GM12878 (cell line): ENCODE data around the gene XRN2. TPM values are rescaled to one million over a fixed set of nuclear protein-coding genes. Genes with fewer than 3 reads are reported as not detected.

Source experiments
- POLR2AphosphoS5 ChIP-seq: IDR thresholded peaks from 2 replicates; pipeline ENCODE4 v1.6.1; 2011; ENCODE audit warnings: mild to moderate bottlenecking, low read length, inconsistent platforms
- RELB ChIP-seq: fragments of 450-650 bp; IDR thresholded peaks from 2 replicates; pipeline ENCODE4 v1.6.1; 2017; ENCODE audit warnings: low read depth, mild to moderate bottlenecking, moderate library complexity
- ZNF207 ChIP-seq: fragments of 450-650 bp; IDR thresholded peaks from 2 replicates; pipeline ENCODE4 v1.6.1; 2014; ENCODE audit warnings: antibody characterized with exemption, mild to moderate bottlenecking, borderline replicate concordance
- ZNF217 ChIP-seq: fragments of 450-650 bp; IDR thresholded peaks from 2 replicates; pipeline ENCODE4 v1.6.1; 2017; ENCODE audit warnings: antibody characterized with exemption, mild to moderate bottlenecking
- ZNF622 ChIP-seq: fragments of 450-650 bp; IDR thresholded peaks from 2 replicates; pipeline ENCODE4 v1.6.1; 2017; ENCODE audit warnings: mild to moderate bottlenecking, inconsistent platforms
- polyA plus RNA-seq, 11 experiments: library from polyadenylated mRNA; depleted of rRNA in 4 of 11; unstranded in 6 of 11; stranded (reverse) in 5 of 11; fragments of >200 nt; fragmentation: Nextera tagmentation in 4 of 11; fragmentation: Illumina TruSeq in 1 of 11; extraction: Ambion mirVana in 4 of 11; extraction: Trizol in 1 of 11; gene quantifications; 1 replicate in 1 of 11; 2 replicates in 10 of 11; pipeline versions ENCODE4 v1.2.1 to v1.2.3, GENCODE V29; 2011 to 2016; ENCODE audit warnings: inconsistent platforms in 2 of 11, missing spikeins in 2 of 11, low read depth in 1 of 11
- total RNA-seq, 4 experiments: library from RNA; depleted of rRNA in 3 of 4; stranded (reverse); fragments of >200 nt in 3 of 4; fragmentation: Illumina TruSeq in 1 of 4; extraction: Trizol in 1 of 4; gene quantifications; 2 replicates each; pipeline versions ENCODE4 v1.2.1 to v1.2.3, GENCODE V29; 2013 to 2021
- TF ChIP-seq, protein P1 (sequence below): fragments of 150-350 bp; IDR thresholded peaks from 2 replicates; pipeline ENCODE4 v1.6.1; 2016; ENCODE audit warnings: low read depth, low read length
- TF ChIP-seq, protein P2 (sequence below): IDR thresholded peaks from 2 replicates; pipeline ENCODE4 v1.6.1; 2011; ENCODE audit warnings: low read depth, low read length, improper control_type of control experiment, borderline replicate concordance

The XRN2 gene
- total and polyA plus RNA-seq, 10 of the 15 experiments (the other 5 are each of a cell fraction or from before 2014, with no cell fraction given), result 59.7 to 97.8 (median 75.6) TPM

DNA sequence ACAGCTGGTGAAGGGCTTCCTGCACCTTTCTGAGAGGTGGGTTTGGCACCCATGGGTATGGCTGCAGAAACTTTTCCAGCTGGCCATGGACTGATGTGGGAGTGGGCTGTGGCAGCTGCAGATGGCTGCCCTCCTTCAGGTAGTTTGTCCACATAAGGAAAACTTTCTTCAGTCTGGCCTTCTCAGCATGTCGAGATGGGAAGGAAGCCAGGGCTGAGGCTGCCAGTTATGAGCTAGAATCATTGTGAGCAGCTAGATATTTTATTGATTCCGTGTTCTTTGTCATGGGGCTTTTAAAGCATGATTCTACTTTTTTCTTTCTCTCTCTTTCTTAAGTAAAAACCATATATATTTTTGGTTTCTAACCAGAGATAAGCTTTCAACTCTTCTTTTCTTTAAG, 77.6 kb downstream of the XRN2 start (continued):
- TF ChIP-seq, protein P1, sequence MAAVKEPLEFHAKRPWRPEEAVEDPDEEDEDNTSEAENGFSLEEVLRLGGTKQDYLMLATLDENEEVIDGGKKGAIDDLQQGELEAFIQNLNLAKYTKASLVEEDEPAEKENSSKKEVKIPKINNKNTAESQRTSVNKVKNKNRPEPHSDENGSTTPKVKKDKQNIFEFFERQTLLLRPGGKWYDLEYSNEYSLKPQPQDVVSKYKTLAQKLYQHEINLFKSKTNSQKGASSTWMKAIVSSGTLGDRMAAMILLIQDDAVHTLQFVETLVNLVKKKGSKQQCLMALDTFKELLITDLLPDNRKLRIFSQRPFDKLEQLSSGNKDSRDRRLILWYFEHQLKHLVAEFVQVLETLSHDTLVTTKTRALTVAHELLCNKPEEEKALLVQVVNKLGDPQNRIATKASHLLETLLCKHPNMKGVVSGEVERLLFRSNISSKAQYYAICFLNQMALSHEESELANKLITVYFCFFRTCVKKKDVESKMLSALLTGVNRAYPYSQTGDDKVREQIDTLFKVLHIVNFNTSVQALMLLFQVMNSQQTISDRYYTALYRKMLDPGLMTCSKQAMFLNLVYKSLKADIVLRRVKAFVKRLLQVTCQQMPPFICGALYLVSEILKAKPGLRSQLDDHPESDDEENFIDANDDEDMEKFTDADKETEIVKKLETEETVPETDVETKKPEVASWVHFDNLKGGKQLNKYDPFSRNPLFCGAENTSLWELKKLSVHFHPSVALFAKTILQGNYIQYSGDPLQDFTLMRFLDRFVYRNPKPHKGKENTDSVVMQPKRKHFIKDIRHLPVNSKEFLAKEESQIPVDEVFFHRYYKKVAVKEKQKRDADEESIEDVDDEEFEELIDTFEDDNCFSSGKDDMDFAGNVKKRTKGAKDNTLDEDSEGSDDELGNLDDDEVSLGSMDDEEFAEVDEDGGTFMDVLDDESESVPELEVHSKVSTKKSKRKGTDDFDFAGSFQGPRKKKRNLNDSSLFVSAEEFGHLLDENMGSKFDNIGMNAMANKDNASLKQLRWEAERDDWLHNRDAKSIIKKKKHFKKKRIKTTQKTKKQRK, result no peak
- TF ChIP-seq ZNF207 (no peak), POLR2AphosphoS5 (no peak), ZNF622 (no peak), RELB (no peak), ZNF217 (no peak)
- TF ChIP-seq, protein P2, sequence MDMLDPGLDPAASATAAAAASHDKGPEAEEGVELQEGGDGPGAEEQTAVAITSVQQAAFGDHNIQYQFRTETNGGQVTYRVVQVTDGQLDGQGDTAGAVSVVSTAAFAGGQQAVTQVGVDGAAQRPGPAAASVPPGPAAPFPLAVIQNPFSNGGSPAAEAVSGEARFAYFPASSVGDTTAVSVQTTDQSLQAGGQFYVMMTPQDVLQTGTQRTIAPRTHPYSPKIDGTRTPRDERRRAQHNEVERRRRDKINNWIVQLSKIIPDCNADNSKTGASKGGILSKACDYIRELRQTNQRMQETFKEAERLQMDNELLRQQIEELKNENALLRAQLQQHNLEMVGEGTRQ, result no peak
